DND-41 (cell line): ENCODE data around the gene TNS1.

Experiments
- ATAC-seq: fragments of 200-7000 bp; cut with Tn5 transposase; 3 replicates; pipeline ENCODE4 v1.9.1; 2021; ENCODE audit warnings: low read depth; ENCODE audit not compliant: insufficient read depth
- DNase-seq: peaks from one replicate; pipeline ENCODE4 v3.0.0-alpha.2; 2020
- H2AFZ ChIP-seq: 2 replicates; pipeline ENCODE4 v1.6.0; 2012; ENCODE audit warnings: low read depth, low read length
- H3K27ac ChIP-seq: 2 replicates; pipeline ENCODE4 v1.5.1; 2012; ENCODE audit warnings: low read length, inconsistent platforms
- H3K27me3 ChIP-seq: fragments of 200-600 bp; sonication (generic); 2 replicates; pipeline ENCODE4 v1.6.0; 2012; ENCODE audit warnings: low read length, mild to moderate bottlenecking, inconsistent platforms; ENCODE audit not compliant: insufficient read depth, poor library complexity
- H3K36me3 ChIP-seq: 2 replicates; pipeline ENCODE4 v1.5.1; 2012; ENCODE audit warnings: low read length, inconsistent platforms; ENCODE audit not compliant: insufficient read depth
- H3K4me1 ChIP-seq: 2 replicates; pipeline ENCODE4 v1.5.1; 2012; ENCODE audit warnings: mild to moderate bottlenecking, low read length; ENCODE audit not compliant: insufficient read depth
- H3K4me2 ChIP-seq: 2 replicates; pipeline ENCODE4 v1.6.0; 2012; ENCODE audit warnings: mild to moderate bottlenecking, moderate library complexity, low read length, inconsistent platforms; ENCODE audit not compliant: insufficient read depth
- H3K4me3 ChIP-seq, 2 experiments: fragments of 200-600 bp in 1 of 2; shearing (Covaris generic) in 1 of 2; 2 replicates each; pipeline ENCODE4 v1.5.1; 2012 to 2016; ENCODE audit warnings: inconsistent platforms in 2 of 2, low read length in 2 of 2, mild to moderate bottlenecking in 2 of 2, low read depth in 1 of 2, moderate library complexity in 1 of 2
- H3K79me2 ChIP-seq: 2 replicates; pipeline ENCODE4 v1.6.0; 2012; ENCODE audit warnings: low read length, inconsistent platforms; ENCODE audit not compliant: insufficient read depth
- H3K9ac ChIP-seq: 2 replicates; pipeline ENCODE4 v1.6.0; 2012; ENCODE audit warnings: low read depth, mild to moderate bottlenecking, inconsistent platforms, low read length, moderate library complexity
- H3K9me3 ChIP-seq: 2 replicates; pipeline ENCODE4 v1.5.1; 2012; ENCODE audit warnings: low read length, moderate library complexity, mild to moderate bottlenecking, inconsistent platforms; ENCODE audit not compliant: insufficient read depth, severe bottlenecking
- H4K20me1 ChIP-seq: 2 replicates; pipeline ENCODE4 v1.6.0; 2012; ENCODE audit warnings: low read length; ENCODE audit not compliant: insufficient read depth
- EZH2 ChIP-seq: IDR thresholded peaks from 3 replicates; pipeline ENCODE4 v1.6.1; 2012; ENCODE audit warnings: borderline replicate concordance, low read depth, mild to moderate bottlenecking, moderate library complexity, low read length, inconsistent platforms; ENCODE audit not compliant: severe bottlenecking
- TF ChIP-seq, protein P1 (sequence below): IDR thresholded peaks from 2 replicates; pipeline ENCODE4 v1.5.1; 2012; ENCODE audit warnings: borderline replicate concordance, low read length, moderate library complexity, mild to moderate bottlenecking; ENCODE audit not compliant: poor library complexity, severe bottlenecking; ENCODE audit errors: extremely low read depth

Gene TNS1

DNA sequence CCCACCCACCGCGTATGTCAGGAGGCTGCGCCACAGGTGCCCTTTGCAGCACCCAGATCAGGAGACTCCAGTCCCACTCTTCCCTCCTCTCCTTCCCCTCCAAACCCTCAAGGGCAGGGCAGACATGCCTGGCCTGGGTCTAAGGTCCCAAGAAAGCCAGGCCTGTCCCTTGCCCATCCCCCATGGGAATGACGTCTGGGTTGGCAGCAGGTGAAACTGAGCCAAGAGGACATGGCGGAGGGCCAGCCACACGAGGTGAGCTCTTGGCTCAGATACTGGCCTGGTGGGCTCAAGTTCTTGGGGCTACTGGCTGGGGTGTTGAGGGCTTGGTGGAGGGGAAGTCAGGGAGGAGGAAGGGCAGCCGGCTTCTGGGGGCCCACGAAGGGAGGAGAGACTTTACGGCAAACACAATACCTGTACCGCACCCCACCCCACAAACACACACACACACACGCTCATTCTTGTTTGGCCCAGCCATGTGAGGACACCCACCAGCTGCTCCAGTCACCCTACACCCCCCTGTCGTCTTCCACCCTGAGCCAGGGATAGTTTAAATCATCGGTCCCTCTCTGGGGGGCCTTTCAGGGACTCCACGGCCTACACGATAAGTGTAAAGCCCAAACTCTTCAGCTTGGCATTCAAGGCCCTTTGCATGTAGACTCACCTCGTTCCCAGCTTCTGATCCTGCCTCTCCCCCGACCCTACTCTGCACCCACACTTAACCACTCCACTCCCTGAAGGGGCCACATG is 24.1 kb upstream of the TNS1 start:
- no peak for ATAC-seq
- H3K4me2 ChIP-seq = no peak overlapping the region
- H3K9me3 ChIP-seq = no peaks in the 10 kb centered on the region
- H3K36me3 ChIP-seq = no peaks in the 10 kb centered on the region
- 0 out of 2 replicates have a peak, but pooled peaks cover 3% of the 10 kb centered on the region for H4K20me1 ChIP-seq
- peaks cover 5% of the 10 kb centered on the region for H3K27me3 ChIP-seq
- no peak overlapping the region for H3K9ac ChIP-seq
- H3K79me2 ChIP-seq = no peaks in the 10 kb centered on the region
- DNase-seq = no peak
- no peak overlapping the region for H2AFZ ChIP-seq
- H3K4me3 ChIP-seq = no peak overlapping the region
- H3K27ac ChIP-seq = no peak overlapping the region
- TF ChIP-seq, protein P1, sequence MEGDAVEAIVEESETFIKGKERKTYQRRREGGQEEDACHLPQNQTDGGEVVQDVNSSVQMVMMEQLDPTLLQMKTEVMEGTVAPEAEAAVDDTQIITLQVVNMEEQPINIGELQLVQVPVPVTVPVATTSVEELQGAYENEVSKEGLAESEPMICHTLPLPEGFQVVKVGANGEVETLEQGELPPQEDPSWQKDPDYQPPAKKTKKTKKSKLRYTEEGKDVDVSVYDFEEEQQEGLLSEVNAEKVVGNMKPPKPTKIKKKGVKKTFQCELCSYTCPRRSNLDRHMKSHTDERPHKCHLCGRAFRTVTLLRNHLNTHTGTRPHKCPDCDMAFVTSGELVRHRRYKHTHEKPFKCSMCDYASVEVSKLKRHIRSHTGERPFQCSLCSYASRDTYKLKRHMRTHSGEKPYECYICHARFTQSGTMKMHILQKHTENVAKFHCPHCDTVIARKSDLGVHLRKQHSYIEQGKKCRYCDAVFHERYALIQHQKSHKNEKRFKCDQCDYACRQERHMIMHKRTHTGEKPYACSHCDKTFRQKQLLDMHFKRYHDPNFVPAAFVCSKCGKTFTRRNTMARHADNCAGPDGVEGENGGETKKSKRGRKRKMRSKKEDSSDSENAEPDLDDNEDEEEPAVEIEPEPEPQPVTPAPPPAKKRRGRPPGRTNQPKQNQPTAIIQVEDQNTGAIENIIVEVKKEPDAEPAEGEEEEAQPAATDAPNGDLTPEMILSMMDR = no peak
- no peak for TF ChIP-seq EZH2
- H3K4me1 ChIP-seq = no peaks in the 10 kb centered on the region

- TF ChIP-seq, protein P1 = no peak
- no peak for TF ChIP-seq EZH2
- Histone ChIP-seq H2AFZ (no peak overlapping the region), H4K20me1 (0 out of 2 replicates have a peak, but pooled peaks cover 3% of the 10 kb centered on the region), H3K27me3 (peaks cover 5% of the 10 kb centered on the region), H3K27ac (no peak overlapping the region), H3K4me1 (no peaks in the 10 kb centered on the region), H3K9me3 (no peaks in the 10 kb centered on the region), H3K9ac (no peak overlapping the region), H3K4me2 (no peak overlapping the region), H3K4me3 (no peak overlapping the region), H3K36me3 (no peaks in the 10 kb centered on the region), H3K79me2 (no peaks in the 10 kb centered on the region)
- ATAC-seq (no peak), DNase-seq (no peak)
Measured at GRCh38 chr2:218026244-218026643, 23.4 kb upstream of the TNS1 start.

DNA sequence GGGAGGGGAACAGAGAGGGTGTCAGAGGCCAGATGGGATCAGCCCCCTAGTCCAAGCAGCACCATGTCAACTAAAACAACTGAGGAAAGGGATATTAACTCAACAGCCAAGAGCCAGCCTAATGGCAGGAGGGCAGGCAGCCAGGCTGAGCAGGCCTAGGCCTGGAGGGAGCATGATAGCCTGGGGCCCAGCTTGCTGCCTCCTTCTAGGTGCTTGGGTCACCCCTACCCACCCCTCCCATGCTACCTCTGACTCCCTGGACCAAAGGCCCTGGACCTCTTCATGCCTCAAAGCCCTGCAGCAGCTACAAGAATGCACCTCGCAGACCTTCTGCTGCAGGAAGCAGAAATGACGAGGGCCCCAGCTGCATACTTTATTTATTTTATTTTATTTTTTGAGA is 22.1 kb upstream of the TNS1 start:
- TF ChIP-seq, protein P1 = no peak
- no peak for TF ChIP-seq EZH2
- Histone ChIP-seq H3K36me3 (no peaks in the 10 kb centered on the region), H3K9ac (no peak overlapping the region), H2AFZ (no peak overlapping the region), H3K4me1 (no peaks in the 10 kb centered on the region), H4K20me1 (0 out of 2 replicates have a peak, but pooled peaks cover 3% of the 10 kb centered on the region), H3K27me3 (peaks cover 5% of the 10 kb centered on the region), H3K9me3 (no peaks in the 10 kb centered on the region), H3K4me3 (no peak overlapping the region), H3K4me2 (no peak overlapping the region), H3K27ac (no peak overlapping the region), H3K79me2 (no peaks in the 10 kb centered on the region)
- no peak for DNase-seq
- no peak for ATAC-seq
